Choroid plexus epithelial cell (primary cell): Measurements from ENCODE around the gene CARNS1.
A peak's percentile ranks its signal among the peaks of the same experiment; 100 is the strongest.

Experiments
- DNase-seq: peaks from one replicate; pipeline ENCODE4 v3.0.0-alpha.2; 2010; ENCODE audit warnings: low read depth
- H3K4me3 ChIP-seq: 2 replicates; pipeline ENCODE4 v1.5.1; 2011; ENCODE audit warnings: low read depth, mild to moderate bottlenecking, control low read depth, low read length, moderate library complexity
- TF ChIP-seq, protein P1 (sequence below): conservative IDR thresholded peaks from 2 replicates; pipeline ENCODE4 v1.5.1; 2011; ENCODE audit warnings: low read depth, mild to moderate bottlenecking, control low read depth, inconsistent platforms, low read length, moderate library complexity

CARNS1 gene

DNA sequence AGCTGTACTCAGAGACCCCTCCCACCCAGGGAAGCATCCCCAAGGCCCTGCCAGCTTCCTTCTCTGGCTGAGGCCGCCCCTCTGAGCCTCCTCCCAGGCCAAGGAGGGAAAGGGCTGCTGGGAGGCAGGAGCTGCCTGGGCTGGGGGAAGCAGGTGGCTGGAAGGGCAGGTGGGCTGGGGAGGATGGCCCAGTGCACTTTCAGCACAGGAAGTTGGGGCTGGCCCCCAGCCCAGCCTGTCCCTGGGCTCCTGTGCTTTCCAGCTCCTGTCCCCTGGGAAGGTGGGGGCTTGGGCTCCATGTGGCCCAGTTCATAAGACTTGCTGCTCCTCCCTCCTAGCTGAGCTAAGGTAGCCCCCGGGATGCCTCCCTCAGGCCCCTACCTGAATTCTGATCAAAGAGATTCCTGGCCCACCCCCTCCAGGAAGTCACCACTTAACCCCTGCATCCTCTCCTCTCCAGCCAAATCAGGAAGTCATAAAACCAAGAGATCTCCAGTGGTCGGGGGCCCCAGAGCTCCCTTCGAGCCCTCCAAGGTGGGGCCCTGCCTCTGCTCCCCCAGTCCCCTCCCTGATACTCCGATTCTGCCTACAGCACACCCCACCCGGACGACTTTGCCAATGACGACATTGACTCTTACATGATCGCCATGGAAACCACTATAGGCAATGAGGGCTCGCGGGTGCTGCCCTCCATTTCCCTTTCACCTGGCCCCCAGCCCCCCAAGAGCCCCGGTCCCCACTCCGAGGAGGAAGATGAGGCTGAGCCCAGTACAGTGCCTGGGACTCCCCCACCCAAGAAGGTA is 18.7 kb upstream of the CARNS1 start:
- TF ChIP-seq, protein P1, sequence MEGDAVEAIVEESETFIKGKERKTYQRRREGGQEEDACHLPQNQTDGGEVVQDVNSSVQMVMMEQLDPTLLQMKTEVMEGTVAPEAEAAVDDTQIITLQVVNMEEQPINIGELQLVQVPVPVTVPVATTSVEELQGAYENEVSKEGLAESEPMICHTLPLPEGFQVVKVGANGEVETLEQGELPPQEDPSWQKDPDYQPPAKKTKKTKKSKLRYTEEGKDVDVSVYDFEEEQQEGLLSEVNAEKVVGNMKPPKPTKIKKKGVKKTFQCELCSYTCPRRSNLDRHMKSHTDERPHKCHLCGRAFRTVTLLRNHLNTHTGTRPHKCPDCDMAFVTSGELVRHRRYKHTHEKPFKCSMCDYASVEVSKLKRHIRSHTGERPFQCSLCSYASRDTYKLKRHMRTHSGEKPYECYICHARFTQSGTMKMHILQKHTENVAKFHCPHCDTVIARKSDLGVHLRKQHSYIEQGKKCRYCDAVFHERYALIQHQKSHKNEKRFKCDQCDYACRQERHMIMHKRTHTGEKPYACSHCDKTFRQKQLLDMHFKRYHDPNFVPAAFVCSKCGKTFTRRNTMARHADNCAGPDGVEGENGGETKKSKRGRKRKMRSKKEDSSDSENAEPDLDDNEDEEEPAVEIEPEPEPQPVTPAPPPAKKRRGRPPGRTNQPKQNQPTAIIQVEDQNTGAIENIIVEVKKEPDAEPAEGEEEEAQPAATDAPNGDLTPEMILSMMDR = no peak
- no peak for DNase-seq
- H3K4me3 ChIP-seq = no peak overlapping the region

DNA sequence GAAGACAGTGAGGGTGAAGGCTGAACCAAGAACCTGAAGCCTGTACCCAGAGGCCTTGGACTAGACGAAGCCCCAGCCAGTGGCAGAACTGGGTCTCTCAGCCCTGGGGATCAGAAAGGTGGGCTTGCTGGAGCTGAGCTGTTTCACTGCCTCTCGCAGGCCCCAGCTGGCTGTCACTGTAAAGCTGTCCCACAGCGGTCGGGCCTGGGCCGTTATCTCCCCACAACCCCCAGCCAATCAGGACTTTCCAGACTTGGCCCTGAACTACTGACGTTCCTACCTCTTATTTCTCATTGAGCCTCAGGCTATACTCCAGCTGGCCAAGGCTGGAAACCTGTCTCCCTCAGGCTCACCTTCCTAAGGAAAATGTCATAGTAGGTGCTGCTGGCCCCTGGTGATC is 17.9 kb upstream of the CARNS1 start:
- TF ChIP-seq, protein P1 = no peak
- no peak for DNase-seq
- no peak overlapping the region for H3K4me3 ChIP-seq

DNA sequence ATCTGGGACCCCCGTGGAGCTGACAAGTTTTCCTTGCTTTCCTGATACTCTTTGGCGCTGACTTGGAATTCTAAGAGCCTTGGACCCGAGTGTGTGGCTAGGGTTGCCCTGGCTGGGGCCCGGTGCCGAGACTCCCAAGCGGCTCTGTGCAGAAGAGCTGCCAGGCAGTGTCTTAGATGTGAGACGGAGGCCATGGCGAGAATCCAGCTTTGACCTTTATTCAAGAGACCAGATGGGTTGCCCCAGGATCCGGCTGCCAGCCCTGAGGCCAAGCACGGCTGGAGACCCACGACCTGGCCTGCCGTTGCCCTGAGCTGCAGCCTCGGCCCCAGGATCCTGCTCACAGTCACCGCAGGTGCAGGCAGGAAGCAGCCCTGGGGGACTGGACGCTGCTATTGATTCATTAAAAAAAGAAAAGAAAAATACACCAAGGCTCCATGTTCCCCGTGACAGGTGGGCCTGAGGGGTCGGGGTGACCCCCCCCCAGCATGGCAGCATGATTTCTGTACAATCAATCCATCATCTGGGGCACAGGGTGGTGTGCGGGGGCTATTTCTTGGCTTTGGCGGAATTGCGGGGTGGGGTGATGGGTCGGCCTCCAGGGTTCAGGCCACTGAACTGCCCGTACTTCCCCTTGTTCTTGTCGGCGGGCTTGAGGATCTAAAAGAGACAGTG is 17.4 kb upstream of the CARNS1 start:
- DNase-seq = no peak
- TF ChIP-seq, protein P1 = no peak
- no peak overlapping the region for H3K4me3 ChIP-seq

DNA sequence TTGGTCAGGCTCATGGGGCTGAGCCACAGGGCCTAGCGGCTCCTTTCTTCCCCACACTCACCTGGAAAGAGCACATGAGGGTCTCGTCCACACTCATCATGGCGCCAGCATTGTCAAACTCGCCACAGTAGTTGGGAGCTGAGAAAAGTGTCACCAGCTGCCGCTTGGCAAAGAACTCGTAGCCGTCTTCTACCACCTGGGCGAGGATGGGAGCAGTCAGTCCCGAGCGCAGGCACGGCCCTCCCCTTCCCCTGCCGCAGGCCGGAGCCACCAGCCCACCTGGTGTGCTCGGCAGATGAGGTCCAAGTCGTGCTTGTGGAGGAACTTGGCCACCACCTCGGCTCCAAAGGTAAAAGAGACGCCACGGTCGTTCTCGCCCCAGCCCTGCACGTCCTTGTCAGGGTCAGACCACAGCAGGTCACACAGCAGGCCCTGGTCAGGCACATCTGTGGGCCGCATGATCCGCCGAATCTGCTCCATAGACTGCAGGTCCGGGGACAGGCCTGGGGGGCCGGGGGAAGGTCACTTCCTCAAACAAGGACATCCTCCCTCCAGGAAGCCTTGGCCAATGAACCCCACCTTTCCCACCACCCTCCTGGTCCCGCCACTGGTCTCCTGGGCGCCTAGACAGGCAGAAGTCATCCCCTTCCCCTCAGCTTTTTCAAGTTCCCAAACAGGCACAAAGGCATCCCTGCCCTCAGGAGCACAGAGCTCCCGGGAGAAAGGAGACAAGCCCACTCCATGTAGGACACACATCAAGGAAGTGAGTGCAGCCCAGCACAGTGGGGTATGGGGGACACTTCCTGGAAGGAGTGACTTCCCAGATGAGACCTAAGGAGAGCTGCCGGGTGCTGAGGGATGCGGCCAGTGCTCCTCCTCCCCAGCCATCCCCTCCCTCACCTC is 16.6 kb upstream of the CARNS1 start:
- no peak overlapping the region for H3K4me3 ChIP-seq
- TF ChIP-seq, protein P1 = no peak
- DNase-seq = no peak

DNA sequence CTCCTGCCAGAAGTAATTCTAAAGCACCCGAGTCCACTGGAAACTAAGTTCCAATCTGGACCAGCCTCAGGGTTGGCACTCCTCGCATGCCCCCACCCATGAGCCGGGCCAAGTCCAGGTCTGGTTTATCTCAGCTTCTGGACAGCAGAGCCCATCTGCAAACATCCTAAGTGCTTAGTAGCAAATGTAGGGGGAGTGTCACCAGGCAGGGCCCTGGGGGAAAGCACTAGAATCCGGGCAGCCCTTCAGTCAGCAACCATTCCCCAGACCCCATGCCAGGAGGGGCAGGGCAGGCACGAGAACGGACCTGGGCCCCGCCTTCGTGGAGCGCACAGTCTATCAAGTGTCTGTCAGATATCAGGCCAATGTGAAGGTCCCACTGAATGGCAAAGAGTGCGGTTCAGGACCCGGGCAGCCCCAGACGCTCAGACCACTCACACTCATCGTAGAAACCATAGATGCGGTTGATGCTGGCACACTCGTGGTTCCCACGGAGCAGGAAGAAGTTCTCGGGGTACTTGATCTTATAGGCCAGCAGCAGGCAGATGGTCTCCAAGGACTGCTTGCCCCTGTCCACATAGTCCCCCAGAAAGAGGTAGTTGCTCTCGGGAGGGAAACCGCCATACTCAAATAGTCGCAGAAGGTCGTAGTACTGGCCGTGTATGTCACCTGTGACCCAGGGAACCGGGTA is 15.1 kb upstream of the CARNS1 start:
- TF ChIP-seq, protein P1 = no peak
- peak overlapping the region; percentile 90 for H3K4me3 ChIP-seq
- DNase-seq = no peak

DNA sequence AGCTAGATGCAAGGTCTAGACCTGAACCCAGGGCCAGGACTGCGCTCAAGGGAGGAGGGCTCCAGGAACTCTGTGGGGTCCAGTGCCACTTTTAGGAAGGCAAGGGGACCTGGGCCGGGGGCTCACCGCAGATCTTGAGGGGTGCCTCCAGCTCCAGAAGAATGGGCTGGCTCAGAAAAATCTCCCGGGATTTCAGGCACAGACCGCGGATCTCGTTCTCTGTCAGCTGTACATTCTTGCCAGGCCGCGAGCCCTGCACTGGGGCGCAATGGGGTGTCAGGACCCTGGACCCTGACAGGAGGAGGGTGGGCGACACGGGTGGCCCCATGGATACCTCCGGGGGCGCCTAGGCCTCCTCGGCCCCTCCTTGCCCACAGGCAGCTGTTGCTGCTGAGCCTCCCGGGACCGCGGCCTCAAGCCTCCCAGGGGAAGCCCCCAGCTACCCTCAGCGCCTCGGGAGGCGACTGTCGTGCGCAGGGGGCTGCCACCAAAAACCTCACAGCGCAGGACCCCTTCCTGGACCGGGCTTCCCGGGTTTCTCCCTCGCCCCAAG is 14.5 kb upstream of the CARNS1 start:
- no peak for DNase-seq
- peak overlapping the region; percentile 90 for H3K4me3 ChIP-seq
- TF ChIP-seq, protein P1 = no peak
